GM18951 (cell line): Measurements from ENCODE around the gene HEXD.

Experiments
- POLR2A ChIP-seq: IDR thresholded peaks from 4 replicates; pipeline ENCODE4 v1.6.1; 2011; ENCODE audit warnings: mild to moderate bottlenecking; ENCODE audit not compliant: insufficient read length, insufficient read depth; ENCODE audit errors: extremely low read depth
- in situ Hi-C: fragments of 300-500 bp; cut with MboI; formaldehyde crosslinking; loops from one replicate; pipeline ENCODE4 v1.12.0; 2022; ENCODE audit warnings: low sequenced_read_pairs, mixed read lengths, inconsistent platforms; ENCODE audit not compliant: unreplicated experiment

Gene HEXD

DNA sequence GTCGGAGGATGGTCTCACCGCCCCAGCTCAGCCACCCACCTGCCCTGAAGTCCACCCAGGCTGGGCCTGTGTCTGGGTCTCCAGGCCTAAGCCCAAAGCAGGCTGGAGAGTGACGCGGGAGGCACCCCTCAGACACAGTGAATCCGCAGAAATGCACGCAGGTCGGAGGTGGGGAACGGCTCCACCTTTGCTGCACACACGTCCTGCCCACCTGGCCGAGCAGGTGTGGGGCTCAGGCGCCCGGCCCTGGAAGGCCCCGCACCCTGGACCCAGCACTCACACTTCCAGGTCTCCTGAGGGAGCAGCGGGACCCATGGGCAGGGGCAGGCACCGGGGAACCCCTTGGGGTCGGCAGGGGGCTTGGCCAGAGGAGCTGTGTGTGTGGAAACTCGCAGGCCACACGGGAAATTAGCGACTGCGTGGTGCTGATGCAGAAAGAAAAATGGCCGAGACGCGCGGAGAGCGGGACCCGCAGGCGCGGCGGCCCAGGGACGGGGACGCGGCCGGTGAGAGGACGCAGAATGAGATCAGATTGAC, 21.8 kb downstream of the HEXD start:
- TF ChIP-seq POLR2A: peak; percentile 27
- in situ Hi-C loops: no loop called here

DNA sequence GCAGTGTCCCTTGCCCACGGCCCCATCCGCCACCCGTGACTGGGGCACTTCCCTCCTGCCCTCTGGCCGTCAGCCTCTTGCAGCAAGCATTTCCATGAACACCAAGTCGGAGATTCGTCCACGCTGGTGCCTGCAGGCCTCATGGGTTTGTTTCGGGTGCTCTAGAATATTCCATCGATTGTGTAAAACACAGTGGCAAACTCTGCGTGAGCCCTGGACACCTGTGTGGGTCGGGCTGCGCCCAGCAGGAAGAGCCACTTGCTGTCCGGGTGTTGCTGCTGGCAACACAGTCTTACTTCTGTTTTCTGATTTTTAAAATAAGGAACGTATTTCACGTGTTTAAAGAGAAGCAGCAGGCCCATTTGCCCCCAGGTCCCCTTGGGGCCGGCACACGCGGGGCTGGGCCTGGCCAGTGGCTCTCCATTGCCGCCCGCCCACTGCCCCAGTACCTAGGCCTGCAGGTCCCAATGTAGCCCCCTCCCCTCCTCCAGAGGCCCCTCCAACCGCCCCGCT, 22.4 kb downstream of the HEXD start:
- peak; percentile 27 for TF ChIP-seq POLR2A
- in situ Hi-C loops: no loop called here

DNA sequence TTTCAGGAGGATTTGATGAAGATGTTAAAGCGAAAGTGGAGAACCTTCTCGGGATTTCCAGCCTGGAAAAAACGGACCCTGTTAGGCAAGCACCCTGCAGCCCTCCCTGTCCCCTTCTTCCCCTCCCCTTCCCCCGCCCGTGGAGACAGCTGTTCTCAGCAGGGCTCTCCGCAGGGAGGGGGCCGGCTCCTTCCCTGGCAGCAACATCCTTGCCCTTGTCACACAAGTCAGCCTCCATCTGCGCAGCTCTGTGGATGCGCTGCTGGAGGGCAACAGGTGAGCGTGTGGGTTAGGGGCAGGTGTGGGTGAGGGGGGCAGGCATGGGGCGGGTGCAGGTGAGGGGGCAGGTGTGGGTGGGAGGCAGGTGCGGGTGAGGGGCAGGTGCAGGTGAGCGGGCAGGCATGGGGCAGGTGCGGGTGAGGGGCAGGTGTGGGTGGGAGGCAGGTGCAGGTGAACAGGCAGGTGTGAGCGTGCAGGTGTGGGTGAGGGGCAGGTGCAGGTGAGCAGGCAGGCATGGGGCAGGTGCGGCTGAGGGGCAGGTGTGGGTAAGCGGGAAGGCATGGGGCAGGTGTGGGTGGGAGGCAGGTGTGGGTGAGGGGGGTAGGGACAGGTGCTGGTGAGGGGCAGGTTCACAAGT, 23.0 kb downstream of the HEXD start:
- in situ Hi-C loops: no loop called here

DNA sequence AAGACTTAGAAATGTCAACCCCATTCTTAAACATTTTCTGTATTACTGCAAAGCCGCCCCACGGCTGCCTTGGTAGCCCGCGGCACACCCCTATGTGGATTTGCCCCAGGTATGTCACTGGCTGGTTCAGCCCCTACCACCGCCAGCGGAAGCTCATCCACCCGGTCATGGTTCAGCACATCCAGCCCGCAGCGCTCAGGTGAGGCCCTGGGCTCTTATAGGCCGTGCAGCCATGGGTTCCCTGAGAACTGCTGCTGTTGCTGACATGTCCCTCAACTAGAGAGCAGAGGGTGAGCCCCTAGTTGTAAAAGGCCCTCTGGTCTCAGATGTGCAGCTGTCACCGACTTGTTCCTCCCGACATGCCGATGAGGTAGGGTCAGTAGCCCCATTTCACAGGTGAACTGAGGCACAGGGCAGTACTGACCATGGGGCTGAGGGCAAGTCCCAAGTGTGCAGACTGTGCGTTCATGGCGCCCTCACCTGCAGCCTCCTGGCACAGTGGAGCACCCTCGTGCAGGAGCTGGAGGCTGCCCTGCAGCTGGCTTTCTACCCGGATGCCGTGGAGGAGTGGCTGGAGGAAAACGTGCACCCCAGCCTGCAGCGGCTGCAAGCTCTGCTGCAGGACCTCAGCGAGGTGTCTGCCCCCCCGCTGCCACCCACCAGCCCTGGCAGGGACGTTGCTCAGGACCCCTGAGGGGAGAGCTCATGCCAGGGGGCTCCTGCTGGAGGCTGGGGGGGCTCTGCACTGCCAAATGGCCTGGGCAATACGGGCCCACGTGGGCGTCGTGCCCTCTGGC, 23.7 kb downstream of the HEXD start:
- in situ Hi-C loops: no loop called here

More for the DNA sequence above, 23.0 kb downstream of the HEXD start:
- no peak for TF ChIP-seq POLR2A

DNA sequence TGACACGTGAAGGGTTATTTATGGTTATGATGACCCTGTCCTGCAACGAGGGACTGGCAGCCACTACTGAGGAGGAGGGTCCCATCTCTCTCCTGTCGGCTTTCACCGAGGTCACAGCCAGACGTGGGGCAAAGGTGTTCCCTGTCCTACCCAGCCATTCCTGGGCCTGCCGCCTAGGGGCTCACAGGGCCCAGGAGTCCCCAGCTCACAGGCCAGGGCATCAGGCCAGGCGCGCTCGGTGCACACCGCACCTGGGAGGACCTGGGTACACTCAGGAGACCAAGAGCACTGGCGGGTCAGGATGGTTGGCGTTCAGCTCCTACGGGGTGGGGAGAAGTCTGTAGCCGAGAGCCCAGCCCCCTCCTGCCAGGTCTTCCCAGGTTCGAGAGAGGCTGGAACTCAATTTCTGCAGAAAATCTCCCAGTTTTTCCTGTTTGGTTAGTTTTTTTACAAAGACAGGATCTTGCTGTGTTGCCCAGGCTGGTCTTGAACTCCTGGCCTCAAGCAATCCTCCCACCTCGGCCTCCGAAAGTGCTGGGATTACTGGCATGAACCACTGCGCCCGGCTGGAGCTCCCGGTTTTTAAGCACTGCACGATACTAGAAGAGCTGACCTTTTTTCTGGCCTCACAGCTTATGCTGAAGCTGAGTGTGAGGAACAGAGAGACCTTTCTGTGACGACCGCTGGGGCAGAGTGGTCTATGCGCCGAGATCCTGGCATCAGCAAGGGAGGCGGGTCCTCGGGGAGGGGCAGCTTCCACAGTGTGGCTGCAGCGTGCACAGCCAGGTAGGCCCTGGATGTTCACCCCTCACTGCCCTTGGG, 24.7 kb downstream of the HEXD start:
- no peak for TF ChIP-seq POLR2A
- in situ Hi-C loops: no loop called here

More for the DNA sequence above, 23.7 kb downstream of the HEXD start:
- peak; percentile 17 for TF ChIP-seq POLR2A

DNA sequence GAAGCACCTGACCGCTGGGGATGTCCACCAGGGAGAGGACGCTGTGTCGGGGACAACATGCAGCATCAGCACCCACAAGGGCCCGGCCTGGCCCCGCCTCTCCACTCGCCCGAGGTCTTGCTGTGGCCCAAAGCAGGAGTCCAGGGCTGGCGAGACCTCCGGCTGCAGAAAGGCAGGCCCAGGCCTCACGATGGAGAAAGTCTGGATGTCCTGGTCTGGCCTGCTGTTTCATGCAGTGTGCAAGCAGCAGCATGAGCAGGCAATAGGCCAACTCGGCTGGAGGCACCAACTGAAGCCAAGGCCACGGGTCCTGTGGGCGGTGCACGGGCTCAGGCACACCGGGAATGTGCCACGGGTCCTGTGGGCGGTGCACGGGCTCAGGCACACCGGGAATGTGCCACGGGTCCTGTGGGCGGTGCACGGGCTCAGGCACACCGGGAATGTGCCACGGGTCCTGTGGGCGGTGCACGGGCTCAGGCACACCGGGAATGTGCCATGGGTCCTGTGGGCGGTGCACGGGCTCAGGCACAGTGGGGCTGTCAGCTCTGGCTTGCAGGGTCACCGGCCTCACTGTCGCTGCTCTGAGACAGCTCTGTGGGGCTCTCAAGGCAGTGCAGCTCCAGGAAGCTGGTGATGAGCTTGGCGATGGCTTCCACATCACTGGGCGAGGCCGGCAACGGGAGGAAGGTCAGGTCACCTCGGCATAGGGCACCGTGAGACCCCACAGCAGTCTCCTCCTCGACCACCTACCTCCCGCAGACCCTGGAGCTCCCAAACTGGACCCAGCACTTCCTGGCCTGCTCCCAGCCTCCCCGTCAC, 25.5 kb downstream of the HEXD start:
- TF ChIP-seq POLR2A: no peak
- in situ Hi-C loops: no loop called here

DNA sequence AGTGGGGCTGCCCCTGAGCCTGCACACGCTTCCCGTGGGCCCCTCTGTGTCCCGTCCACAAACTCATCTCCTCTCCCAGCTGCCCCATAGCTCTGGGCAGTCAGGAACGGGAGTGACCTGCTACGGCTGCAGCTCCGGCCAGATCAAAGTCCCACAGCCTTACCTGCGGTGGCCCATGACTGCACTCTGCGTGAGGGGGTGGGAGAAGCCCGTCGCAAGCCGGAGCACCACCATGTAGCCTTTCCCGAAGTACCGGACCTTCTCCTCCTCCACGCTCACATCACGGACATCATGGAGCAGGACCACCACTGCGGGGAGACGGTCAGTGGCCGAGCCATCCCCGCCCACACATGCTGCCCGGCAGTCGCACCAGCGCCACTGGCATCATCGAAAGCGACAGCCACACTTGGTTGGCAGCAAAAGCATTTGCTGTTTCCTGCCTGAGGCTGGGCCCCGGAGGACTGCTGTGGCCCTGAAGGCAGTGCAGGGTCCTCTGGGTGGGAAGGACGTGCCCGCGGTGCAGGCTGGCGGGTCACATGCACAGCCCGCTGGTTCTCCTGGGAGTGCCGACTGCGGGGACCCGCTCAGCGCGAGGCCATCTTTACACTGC, 26.2 kb downstream of the HEXD start:
- TF ChIP-seq POLR2A: no peak
- in situ Hi-C loops: no loop called here

DNA sequence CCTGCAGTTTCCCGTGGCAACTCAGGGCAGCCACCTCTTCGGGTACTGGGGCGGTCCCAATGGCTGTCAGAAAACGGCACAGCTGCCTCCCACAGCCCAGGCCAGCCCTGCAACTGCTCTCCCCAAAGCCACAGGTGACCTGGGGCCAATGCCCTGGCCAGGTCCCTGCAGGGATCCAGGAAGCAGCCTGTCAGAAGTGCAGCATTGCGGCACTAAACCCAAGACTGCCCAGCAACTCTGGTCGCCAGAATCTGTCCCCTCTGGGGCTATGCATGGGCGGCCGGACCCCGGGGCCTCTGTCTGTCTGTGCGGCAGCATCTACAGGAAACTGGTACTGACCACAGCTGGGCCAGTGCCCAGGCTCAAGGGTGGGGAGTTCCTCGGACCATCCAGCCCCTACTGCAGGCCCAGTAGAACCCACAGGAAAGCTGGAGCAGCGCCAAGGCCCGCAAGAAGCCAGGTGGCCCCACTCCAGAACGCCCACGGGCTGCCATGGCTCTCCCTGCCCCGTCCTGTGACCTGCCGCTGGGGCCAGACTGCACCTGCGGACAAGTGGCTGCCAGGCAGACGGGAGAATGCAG, 26.9 kb downstream of the HEXD start:
- in situ Hi-C loops: no loop called here
- TF ChIP-seq POLR2A: no peak

DNA sequence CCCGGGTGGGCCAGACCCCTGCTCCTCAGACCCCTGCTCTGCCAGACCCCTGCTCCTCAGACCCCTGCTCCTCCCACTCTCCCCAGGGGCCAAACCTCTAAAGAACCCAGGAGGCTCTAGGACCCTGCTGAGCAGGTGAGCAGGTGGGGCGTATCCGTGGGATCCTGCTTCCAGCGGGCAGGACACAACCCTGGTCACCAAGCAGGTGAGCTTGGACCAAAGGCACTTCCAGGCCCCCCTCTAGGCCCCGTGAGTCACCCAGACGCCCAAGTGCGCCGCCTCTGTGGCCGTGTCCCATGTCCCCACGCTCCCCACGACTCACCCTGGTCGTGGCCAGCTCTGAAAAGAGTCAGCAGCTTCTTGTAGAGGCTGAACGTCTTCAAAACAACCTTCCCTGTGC, 27.4 kb downstream of the HEXD start:
- no peak for TF ChIP-seq POLR2A
- in situ Hi-C loops: no loop called here

DNA sequence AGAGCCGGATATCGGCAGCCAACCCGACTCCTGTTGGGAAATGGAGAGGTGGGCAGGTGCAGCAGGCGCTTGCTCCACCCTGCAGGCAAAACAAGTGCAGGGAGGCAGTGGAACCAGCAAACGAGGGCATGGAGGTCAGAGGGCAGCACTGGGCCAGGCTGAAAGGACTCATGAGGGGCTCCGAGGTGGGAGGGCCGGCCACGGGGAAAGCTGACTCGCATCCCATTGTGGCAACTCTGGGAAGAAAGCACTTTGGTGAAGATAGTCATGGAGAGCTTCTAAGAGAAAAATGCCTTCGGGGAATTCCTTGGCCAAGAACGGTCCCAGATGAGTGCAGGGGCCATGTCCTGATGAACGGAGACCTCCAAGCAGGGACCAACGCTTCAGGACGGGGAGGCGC, 28.0 kb downstream of the HEXD start:
- in situ Hi-C loops: no loop called here
- no peak for TF ChIP-seq POLR2A

DNA sequence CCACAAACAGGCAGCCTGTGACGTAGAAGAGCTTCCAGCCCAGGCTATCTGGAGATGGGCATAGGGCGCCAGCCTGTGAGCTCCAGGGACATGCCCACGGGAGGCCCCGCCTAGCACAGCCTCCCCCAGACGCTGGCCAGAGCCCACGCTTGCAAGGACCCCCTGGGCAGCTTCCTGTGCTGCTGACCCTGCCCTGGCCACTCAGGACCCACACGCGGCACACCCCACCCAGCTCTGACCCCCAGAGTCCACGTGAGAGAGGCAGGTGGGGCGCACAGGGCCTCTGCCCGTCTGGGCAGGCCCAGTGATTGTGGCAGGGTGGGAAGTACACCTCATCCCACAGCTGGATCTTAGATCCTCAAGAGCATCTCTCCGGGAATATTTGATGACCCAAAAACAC, 28.5 kb downstream of the HEXD start:
- in situ Hi-C loops: no loop called here
- no peak for TF ChIP-seq POLR2A

DNA sequence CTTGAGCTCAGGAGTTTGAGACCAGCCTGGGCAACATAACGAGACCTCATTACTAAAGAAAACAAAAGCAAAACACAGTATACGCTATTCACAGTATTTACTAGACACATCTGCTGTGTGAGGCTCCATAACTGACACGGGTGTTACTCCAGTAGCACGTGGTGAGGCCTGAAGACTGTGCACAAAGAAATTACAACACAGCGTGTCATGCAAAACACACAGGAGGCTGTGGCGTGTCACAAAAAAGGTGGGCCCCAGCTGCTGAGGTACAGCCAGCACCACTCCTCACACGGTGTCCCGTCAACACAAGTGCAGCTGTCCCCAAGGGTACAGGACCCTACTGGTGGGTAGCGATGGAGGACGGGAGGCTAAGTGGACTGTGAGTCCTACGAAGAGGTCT, 29.7 kb downstream of the HEXD start:
- in situ Hi-C loops: no loop called here
- TF ChIP-seq POLR2A: no peak
